ENCODE results near the gene TLX3.
"Not testable (repeated sequence)": the region's sequence is repeated elsewhere in the genome, so short reads cannot be mapped to it uniquely, and the experiment has no call there.

Gene TLX3

GRCh38 chr5:171285465-171285864 lies 23.6 kb upstream of the TLX3 start:
- no peak for DNase-seq (ENCODE audit: low read depth)
- H3K4me3 ChIP-seq (ENCODE audit: low read length): no peak overlapping the region

GRCh38 chr5:171288066-171288465 lies 21.0 kb upstream of the TLX3 start:
- H3K4me3 ChIP-seq (ENCODE audit: low read length): no peak overlapping the region
- peak; percentile 23 for DNase-seq (ENCODE audit: low read depth)
- TF ChIP-seq CTCF (conservative IDR thresholded peaks at IDR 0.05; ENCODE audit: low read length): no peak

More at GRCh38 chr5:171285465-171285864, 23.6 kb upstream of the TLX3 start:
- no peak for TF ChIP-seq CTCF (conservative IDR thresholded peaks at IDR 0.05; ENCODE audit: low read length)

GRCh38 chr5:171291371-171291770 lies 17.7 kb upstream of the TLX3 start:
- H3K4me3 ChIP-seq (ENCODE audit: low read length): no peak overlapping the region
- no peak for DNase-seq (ENCODE audit: low read depth)
- no peak for TF ChIP-seq CTCF (conservative IDR thresholded peaks at IDR 0.05; ENCODE audit: low read length)

GRCh38 chr5:171295299-171295698 lies 13.7 kb upstream of the TLX3 start:
- no peak for TF ChIP-seq CTCF (conservative IDR thresholded peaks at IDR 0.05; ENCODE audit: low read length)
- DNase-seq (ENCODE audit: low read depth): no peak
- H3K4me3 ChIP-seq (ENCODE audit: low read length): no peak overlapping the region

- DNase-seq (ENCODE audit: low read depth): no peak
- H3K4me3 ChIP-seq (ENCODE audit: low read length): no peak overlapping the region
Observed at GRCh38 chr5:171295801-171296200, 13.2 kb upstream of the TLX3 start.

GRCh38 chr5:171297941-171298340 lies 11.1 kb upstream of the TLX3 start:
- not testable (repeated sequence) for DNase-seq (ENCODE audit: low read depth); H3K4me3 ChIP-seq (ENCODE audit: low read length)

More at GRCh38 chr5:171295801-171296200, 13.2 kb upstream of the TLX3 start:
- no peak for TF ChIP-seq CTCF (conservative IDR thresholded peaks at IDR 0.05; ENCODE audit: low read length)

GRCh38 chr5:171299228-171299627 lies 9.8 kb upstream of the TLX3 start:
- TF ChIP-seq CTCF (conservative IDR thresholded peaks at IDR 0.05; ENCODE audit: low read length): no peak
- no peak for DNase-seq (ENCODE audit: low read depth)
- H3K4me3 ChIP-seq (ENCODE audit: low read length): no peak overlapping the region

- no peak overlapping the region for H3K4me3 ChIP-seq (ENCODE audit: low read length)
- TF ChIP-seq CTCF (conservative IDR thresholded peaks at IDR 0.05; ENCODE audit: low read length): no peak
- DNase-seq (ENCODE audit: low read depth): no peak
Observed at GRCh38 chr5:171299851-171300250, 9.2 kb upstream of the TLX3 start.

All from AG10803 (cell line).